ENCODE data around the gene DNAH17. TPM values are rescaled to one million over a fixed set of nuclear protein-coding genes. Genes with fewer than 3 reads are reported as not detected.

Gene DNAH17
- total RNA-seq, 4 donors from 2014 or later: 0.22 to 0.51 TPM; not detected in 2

GRCh38 chr17:78497115-78497540 is 80.1 kb downstream of the DNAH17 start:
- TF ChIP-seq, protein P1, sequence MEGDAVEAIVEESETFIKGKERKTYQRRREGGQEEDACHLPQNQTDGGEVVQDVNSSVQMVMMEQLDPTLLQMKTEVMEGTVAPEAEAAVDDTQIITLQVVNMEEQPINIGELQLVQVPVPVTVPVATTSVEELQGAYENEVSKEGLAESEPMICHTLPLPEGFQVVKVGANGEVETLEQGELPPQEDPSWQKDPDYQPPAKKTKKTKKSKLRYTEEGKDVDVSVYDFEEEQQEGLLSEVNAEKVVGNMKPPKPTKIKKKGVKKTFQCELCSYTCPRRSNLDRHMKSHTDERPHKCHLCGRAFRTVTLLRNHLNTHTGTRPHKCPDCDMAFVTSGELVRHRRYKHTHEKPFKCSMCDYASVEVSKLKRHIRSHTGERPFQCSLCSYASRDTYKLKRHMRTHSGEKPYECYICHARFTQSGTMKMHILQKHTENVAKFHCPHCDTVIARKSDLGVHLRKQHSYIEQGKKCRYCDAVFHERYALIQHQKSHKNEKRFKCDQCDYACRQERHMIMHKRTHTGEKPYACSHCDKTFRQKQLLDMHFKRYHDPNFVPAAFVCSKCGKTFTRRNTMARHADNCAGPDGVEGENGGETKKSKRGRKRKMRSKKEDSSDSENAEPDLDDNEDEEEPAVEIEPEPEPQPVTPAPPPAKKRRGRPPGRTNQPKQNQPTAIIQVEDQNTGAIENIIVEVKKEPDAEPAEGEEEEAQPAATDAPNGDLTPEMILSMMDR (IDR thresholded peaks at IDR 0.05; ENCODE audit: low read depth): no peak

- TF ChIP-seq, protein P1 (IDR thresholded peaks at IDR 0.05; ENCODE audit: low read depth): no peak
Observed at GRCh38 chr17:78496311-78496710, 80.9 kb downstream of the DNAH17 start.

DNA sequence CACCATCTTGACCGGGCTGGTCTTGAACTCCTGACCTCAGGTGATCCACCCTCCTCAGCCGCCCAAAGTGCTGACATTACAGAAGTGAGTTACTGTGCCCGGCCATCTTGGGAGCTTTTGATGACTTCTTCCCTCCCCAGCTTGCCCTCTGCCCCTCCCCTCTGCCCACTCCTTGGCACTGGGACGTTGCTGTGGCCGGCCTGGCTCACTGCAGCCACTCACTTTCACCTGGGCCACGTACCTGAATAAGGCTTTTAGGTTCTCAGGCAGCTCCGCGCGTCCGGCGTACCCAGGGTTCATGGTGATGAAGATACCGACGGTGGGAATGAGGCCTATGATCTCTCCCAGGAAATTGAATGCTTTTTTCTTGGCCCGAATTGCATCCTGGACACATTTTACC is 81.6 kb downstream of the DNAH17 start:
- TF ChIP-seq, protein P1 (IDR thresholded peaks at IDR 0.05; ENCODE audit: low read depth): no peak

DNA sequence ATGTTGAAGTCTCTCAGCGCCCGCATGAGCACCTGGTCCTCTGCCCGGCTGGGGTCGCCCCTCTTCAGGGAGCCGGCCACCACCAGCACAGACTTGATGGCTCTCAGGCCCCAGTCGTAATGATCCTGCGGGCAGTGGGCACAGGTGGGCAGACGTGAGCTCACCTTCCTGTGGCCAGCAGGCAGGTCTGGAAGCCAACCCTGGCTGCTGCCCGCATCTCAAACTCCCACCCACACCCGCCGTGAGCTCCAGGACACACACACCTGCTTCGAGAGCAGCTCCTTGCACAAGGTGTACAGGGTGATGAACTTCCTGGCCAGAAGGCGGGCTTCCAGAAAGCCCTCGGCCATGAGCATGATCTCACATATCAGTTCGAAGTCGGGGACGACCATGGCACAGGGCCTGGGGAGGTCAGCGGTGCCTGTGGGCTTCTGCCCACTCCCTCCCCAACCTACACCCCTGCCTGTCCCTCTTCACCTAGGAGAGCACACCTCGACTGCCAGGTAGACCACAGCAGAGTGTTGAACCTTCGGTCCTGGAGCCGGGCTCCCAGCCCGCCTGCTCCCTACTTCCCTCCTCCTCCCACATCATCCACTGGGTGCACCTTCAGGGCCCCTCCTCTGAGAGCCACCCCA is 82.4 kb downstream of the DNAH17 start:
- TF ChIP-seq, protein P1 (IDR thresholded peaks at IDR 0.05; ENCODE audit: low read depth): no peak

DNA sequence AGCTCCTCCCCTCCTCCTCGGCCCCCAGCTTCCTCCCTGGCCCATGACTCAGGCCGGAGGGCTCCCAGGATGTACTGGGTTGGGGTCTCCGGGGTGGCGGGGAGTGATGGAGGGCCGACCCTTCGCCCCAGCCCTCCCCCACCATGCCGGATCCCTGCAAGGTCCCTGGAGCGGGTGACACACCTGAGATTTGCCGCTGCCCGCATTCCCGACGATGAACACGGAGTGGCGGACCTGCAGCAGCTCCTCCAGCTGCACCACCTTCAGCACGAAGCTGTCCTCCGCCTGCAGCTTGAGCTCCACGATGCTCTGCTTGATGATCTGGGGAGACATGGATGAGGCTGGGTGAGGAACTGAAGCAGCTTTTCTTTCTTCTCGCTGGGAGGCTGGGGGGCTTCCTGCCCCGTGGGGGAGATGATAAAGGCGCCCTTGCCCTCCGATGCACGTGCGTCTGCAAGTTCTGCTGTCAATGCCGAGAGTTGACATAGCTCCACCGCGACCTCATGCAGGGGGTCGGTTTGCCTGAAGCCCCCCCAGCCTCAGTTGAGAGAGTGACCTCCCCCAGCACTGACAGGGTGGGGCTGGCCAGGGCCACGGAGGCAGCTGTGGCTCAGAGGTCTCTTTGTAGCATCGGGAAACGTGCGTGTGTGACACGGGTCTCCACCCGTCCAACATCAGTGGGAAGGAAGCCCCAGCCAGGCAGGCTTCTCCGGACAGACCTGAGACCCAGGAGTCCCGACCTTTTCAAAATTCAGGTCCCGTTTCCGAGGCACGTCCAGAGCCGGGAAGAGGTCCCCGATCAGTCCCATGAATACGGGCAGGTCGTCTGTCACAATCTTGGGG is 83.1 kb downstream of the DNAH17 start:
- TF ChIP-seq, protein P1 (IDR thresholded peaks at IDR 0.05; ENCODE audit: low read depth): no peak

DNA sequence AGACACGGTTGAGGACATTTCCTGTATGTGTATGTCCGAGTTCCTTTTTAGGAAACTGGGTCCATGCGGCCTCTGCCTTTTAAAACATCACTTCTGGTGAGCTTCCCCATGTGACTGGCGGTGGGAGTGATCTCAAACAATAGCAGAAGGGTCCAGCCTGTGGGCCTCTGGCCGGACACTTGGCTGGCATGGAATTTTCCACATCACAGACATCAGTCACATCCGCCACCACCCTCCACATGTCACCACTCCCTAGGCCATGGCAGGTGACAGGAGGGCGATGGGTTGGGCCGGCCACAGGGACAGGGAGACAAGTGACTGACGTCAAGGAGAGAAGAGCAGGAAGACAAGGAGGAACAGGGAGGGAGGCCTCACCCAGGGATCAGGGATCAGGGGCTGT is 83.7 kb downstream of the DNAH17 start:
- TF ChIP-seq, protein P1 (IDR thresholded peaks at IDR 0.05; ENCODE audit: low read depth): no peak

DNA sequence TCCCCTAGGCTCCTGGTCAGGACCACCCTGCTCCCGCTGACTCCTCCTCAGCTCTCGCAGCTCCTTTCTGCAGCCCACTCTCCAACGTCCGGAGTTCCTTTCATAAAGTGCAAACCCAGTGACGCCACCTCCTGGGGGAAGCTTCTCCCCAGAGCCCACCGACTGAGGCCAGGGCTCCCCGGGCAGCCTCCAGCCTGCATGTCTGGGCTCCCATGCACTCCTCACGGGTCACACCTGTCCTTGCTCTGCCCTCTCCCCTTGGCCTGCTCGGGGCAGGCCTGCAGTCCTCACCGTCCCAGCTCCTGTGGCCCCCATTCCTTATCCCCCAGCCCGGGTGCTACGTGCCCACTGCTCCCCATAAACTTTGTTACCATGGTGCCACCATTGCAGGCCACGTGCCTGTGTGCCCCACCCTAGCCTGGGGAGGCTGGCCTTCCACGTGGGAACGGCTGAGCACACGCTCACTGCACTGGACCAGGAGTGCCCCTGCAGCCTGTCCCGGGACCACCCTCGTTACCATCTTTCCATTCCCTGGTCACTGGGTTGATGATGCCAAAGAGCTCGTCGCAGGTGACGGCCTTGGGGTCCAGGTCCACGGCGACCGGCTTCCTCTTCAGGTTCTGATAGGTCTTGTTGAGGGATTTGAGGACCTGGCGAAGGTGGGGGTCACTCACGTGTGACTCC is 84.9 kb downstream of the DNAH17 start:
- TF ChIP-seq, protein P1 (IDR thresholded peaks at IDR 0.05; ENCODE audit: low read depth): no peak

Data from subcutaneous adipose tissue (tissue), 4 donors.